ENCODE results near the gene SUV39H2.
"Not testable (repeated sequence)": the region's sequence is repeated elsewhere in the genome, so short reads cannot be mapped to it uniquely, and the experiment has no call there.

SUV39H2 gene

GRCh38 chr10:14942147-14942949 is 63.7 kb downstream of the SUV39H2 start:
- not testable (repeated sequence) for DNase-seq

GRCh38 chr10:14942950-14943338 is 64.3 kb downstream of the SUV39H2 start:
- not testable (repeated sequence) for DNase-seq

GRCh38 chr10:14945108-14945507 is 66.4 kb downstream of the SUV39H2 start:
- no peak for DNase-seq

- no peak for DNase-seq
These were observed 68.6 kb downstream of the SUV39H2 start for GRCh38 chr10:14947268-14947667.

GRCh38 chr10:14949291-14949690 is 70.6 kb downstream of the SUV39H2 start:
- DNase-seq: no peak

- no peak for DNase-seq
These were observed 74.3 kb downstream of the SUV39H2 start for GRCh38 chr10:14952851-14953423.

- no peak for DNase-seq
These were observed 74.8 kb downstream of the SUV39H2 start for GRCh38 chr10:14953424-14954000.

All from NCI-H2107 (cell line).